HG03064 (cell line): ENCODE measurements around the gene LRRC34.

Experiments used
- ATAC-seq: cut with Tn5 transposase; IDR thresholded peaks from one replicate; pipeline ENCODE4 v1.9.1; 2021; ENCODE audit warnings: low read depth; ENCODE audit not compliant: unreplicated experiment

LRRC34 gene

GRCh38 chr3:169815590-169816150 lies 3.0 kb upstream of the LRRC34 start:
- ATAC-seq, result no peak

- ATAC-seq, result peak; percentile 84
These were observed 1.2 kb upstream of the LRRC34 start for GRCh38 chr3:169813757-169814517.

GRCh38 chr3:169813278-169813677 lies 574 bp upstream of the LRRC34 start:
- ATAC-seq, result no peak

- ATAC-seq, result peak; percentile 20
These were observed 923 bp downstream of the LRRC34 start for GRCh38 chr3:169811631-169812331.

- no peak for ATAC-seq
These were observed 3.4 kb downstream of the LRRC34 start for GRCh38 chr3:169809230-169809795.

GRCh38 chr3:169804681-169805080 lies 8.0 kb downstream of the LRRC34 start:
- no peak for ATAC-seq

- ATAC-seq, result no peak
These were observed 20.3 kb downstream of the LRRC34 start for GRCh38 chr3:169792359-169792758.

- ATAC-seq, result no peak
These were observed 21.8 kb downstream of the LRRC34 start for GRCh38 chr3:169790687-169791429.

GRCh38 chr3:169790219-169790618 lies 22.5 kb downstream of the LRRC34 start:
- ATAC-seq, result no peak

- ATAC-seq, result no peak
These were observed 24.9 kb downstream of the LRRC34 start for GRCh38 chr3:169787791-169788190.

- ATAC-seq, result no peak
These were observed 25.6 kb downstream of the LRRC34 start for GRCh38 chr3:169787120-169787519.

- ATAC-seq, result no peak
These were observed 31.4 kb downstream of the LRRC34 start for GRCh38 chr3:169781209-169781855.

GRCh38 chr3:169780742-169781141 lies 32.0 kb downstream of the LRRC34 start:
- ATAC-seq, result no peak

GRCh38 chr3:169777822-169778221 lies 34.9 kb downstream of the LRRC34 start:
- ATAC-seq, result no peak

DNA sequence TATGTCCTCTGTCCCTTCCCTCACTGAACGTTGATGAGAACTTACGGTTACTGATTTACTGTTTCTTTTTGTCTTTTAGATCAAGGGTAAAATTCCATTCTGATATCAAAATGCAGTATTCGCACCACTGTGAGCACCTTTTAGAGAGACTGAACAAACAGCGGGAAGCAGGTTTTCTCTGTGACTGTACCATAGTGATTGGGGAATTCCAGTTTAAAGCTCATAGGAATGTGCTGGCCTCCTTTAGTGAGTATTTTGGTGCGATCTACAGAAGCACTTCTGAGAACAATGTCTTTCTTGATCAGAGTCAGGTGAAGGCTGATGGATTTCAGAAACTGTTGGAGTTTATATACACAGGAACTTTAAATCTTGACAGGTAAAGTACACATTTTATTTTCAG lies 38.5 kb downstream of the LRRC34 start:
- no peak for ATAC-seq

DNA sequence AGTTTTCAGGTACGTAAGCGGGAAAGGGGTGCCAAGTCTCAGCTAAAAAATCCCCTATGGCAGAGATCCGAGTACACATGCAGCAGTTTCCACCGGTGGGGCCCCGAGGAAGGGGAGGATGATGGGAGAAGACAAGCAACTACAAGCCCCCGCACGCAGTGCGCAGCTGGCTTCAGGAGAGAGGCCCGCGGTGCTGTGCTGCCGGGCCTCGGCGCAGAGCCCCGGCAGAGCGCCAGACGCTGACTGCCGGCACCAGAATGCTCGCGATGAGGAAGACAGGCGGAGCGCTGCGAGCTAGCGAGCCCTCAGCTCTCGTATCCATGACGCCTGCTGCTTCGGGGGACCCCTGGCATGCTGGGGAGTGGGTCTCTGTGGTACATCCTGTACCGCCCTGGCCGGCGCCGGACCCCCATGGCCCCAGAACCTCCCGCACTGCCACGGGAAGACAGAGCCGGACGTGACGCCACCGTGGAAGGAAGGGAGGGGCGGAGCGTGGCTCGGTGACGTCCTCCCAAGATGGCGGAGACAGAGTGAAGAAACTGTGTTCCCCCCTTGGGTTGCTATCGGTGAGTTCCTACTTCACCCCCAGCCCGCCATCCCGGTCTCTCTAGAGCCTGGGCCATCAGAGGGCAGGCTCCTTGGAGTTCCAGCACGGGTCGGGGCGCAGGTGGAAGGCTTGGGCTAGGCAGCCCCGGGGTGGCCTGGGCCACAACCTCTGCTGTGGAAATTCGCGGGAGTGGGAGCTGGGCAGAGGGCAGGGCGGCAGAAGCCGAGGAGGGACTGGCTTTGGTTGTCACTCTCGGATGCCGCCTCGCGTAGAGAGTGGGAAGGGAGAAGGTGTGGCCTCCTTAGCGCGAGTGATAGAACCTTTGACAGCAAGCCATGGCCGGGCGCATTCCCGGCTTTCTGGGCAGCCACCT lies 39.5 kb downstream of the LRRC34 start, which contains the start of gene MYNN:
TSS of gene MYNN (plus strand) at position 500 of the 920 bp plus-strand sequence. CDS start 900 bp downstream, outside the sequence.
- peak; percentile 84 for ATAC-seq

GRCh38 chr3:169772305-169772896 lies 40.3 kb downstream of the LRRC34 start:
- ATAC-seq, result peak; percentile 10

DNA sequence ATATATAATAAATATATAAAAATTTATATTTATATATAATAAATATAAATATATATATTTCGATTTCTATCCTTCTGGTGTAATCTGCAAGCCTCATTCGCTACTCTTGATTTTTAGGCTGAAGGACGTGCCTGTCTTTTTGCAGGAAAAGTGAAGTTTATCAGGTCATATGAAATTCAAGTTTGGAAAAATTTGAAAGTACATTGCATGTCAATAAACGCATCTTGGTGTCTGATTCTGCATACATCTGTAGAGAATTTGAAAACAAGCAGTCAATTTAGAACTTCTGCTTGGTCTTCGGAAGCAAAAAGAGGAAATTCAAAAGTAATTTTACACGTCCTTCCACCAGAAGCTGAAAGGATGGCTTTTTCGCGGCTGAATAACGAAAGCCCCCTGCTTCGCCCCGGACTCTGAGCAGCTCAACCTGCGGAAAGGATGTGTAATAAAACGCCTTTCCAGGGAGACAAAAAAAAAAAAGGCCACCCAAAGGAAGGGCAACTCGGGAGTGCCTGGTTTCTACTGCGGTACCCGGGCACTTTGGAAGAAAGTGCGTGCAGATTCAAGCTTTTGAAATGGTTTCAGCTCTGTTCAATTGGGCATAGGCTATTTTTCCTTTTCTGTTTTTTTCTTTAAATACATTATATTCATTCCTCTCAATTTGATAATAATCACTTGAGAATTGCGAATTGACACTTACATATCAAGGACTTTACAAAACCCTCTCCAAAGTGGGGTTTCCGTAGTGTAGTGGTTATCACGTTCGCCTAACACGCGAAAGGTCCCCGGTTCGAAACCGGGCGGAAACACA lies 41.0 kb downstream of the LRRC34 start:
- ATAC-seq, result no peak
